GM12892 (cell line): ENCODE results near the gene MYO5A.

Source experiments
- POLR2A ChIP-seq: IDR thresholded peaks from 2 replicates; pipeline ENCODE4 v1.6.1; 2011; ENCODE audit warnings: low read depth, low read length, control low read depth
- POLR2AphosphoS5 ChIP-seq: IDR thresholded peaks from 2 replicates; pipeline ENCODE4 v1.6.1; 2011; ENCODE audit warnings: low read depth, low read length, control low read depth

GRCh38 chr15:52369455-52369854 is 159.2 kb downstream of the MYO5A start:
- TF ChIP-seq POLR2A (no peak), POLR2AphosphoS5 (no peak)
